MCF 10A (cell line): ENCODE measurements around the gene TRAF7. TPM values are rescaled to one million over a fixed set of nuclear protein-coding genes. Genes with fewer than 3 reads are reported as not detected.

Source experiments
- BruUV-seq: library from RNA; stranded (reverse); fragments of 400-500 nt; replicated peaks from 2 replicates; lab custom pipeline; 2021; lab: Mats Ljungman, UMichigan
- CTCF ChIA-PET: fragments of 300-600 bp; sonication (Branson Sonifier 250); formaldehyde crosslinking; extraction: SDS; loops from one replicate; lab custom pipeline; 2021; ENCODE audit warnings: antibody characterized with exemption, inconsistent platforms; lab: Yijun Ruan, JAX
- POLR2A ChIA-PET: fragments of 300-600, 350-650 bp; sonication (Branson Sonifier 250); formaldehyde crosslinking; extraction: SDS; loops from one replicate; lab custom pipeline; 2020; ENCODE audit warnings: antibody characterized with exemption, inconsistent platforms; lab: Yijun Ruan, JAX
- DNase-seq: peaks from one replicate; pipeline ENCODE4 v3.0.0-alpha.2; 2018; ENCODE audit not compliant: unreplicated experiment
- H3K27ac Mint-ChIP-seq: one replicate; pipeline ENCODE4 v1.8.0; 2022; ENCODE audit warnings: mild to moderate bottlenecking, low read depth, mixed read lengths; ENCODE audit not compliant: unreplicated experiment
- H3K27me3 Mint-ChIP-seq: one replicate; pipeline ENCODE4 v1.8.0; 2022; ENCODE audit warnings: mixed read lengths; ENCODE audit not compliant: insufficient read depth, unreplicated experiment
- H3K36me3 Mint-ChIP-seq: one replicate; pipeline ENCODE4 v1.8.0; 2022; ENCODE audit warnings: mild to moderate bottlenecking, moderate library complexity, mixed read lengths; ENCODE audit not compliant: insufficient read depth, unreplicated experiment
- H3K4me1 Mint-ChIP-seq: one replicate; pipeline ENCODE4 v1.8.0; 2022; ENCODE audit warnings: mixed read lengths; ENCODE audit not compliant: insufficient read depth, unreplicated experiment
- H3K4me3 Mint-ChIP-seq: one replicate; pipeline ENCODE4 v1.8.0; 2022; ENCODE audit warnings: mild to moderate bottlenecking, moderate library complexity, mixed read lengths; ENCODE audit not compliant: unreplicated experiment
- H3K9me3 Mint-ChIP-seq: one replicate; pipeline ENCODE4 v1.8.0; 2022; ENCODE audit warnings: mixed read lengths; ENCODE audit not compliant: unreplicated experiment
- CTCF ChIP-seq: fragments of 200-600 bp; IDR thresholded peaks from one replicate; pipeline ENCODE4 v1.8.0; 2022; ENCODE audit warnings: antibody characterized with exemption, mild to moderate bottlenecking; ENCODE audit not compliant: unreplicated experiment
- intact Hi-C: fragments of 100-400 bp; cut with micrococcal nuclease; formaldehyde crosslinking; loops from 2 replicates; pipeline ENCODE4 v1.14.1; 2022
- total RNA-seq: library from RNA; stranded (reverse); gene quantifications from 2 replicates; pipeline ENCODE4 v1.2.3, GENCODE V29; 2022

Gene TRAF7
- total RNA-seq, 1 experiment from 2014 or later = 98.6 TPM

- POLR2A ChIA-PET = interaction anchor here (0.9 kb wide), 1 partner anchor 10 kb away, joined by 3 read pairs; no protein-coding TSS in a partner anchor
- no peaks in the 10 kb centered on the region for H3K27me3 Mint-ChIP-seq
- peaks cover 5% of the 10 kb centered on the region for H3K4me1 Mint-ChIP-seq
- CTCF ChIA-PET = interaction anchor here (0.6 kb wide), 1 partner anchor 24 kb away, joined by 3 read pairs; no protein-coding TSS in a partner anchor
- intact Hi-C loops = no loop called here
- no peak overlapping the region for H3K27ac Mint-ChIP-seq
- no peak for TF ChIP-seq CTCF
- H3K36me3 Mint-ChIP-seq = peaks cover 13% of the 10 kb centered on the region
- BruUV-seq = no TSS peak
- no peaks in the 10 kb centered on the region for H3K9me3 Mint-ChIP-seq
- no peak overlapping the region for H3K4me3 Mint-ChIP-seq
- DNase-seq = no peak
These were observed 26.4 kb downstream of the TRAF7 start for GRCh38 chr16:2181952-2182351.

DNA sequence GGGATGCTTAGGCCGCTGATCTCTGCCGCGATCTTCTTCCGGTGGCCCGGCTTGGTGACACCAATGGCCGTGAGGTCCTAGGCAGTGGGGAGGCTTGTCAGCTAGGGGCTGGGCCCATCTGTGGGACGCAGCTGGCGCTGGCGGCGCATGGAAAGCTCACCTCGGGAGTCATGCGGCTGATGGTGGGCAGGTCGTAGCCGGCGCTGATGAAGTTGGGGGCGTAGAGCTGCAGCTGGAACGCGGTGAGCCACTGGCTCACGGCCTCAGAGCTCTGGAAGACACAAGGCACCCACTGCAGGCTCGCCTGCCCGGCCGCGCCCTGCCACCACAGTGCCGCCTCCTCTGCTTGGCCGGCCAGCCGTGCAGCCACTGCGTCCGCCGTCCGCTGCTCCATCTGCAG is 28.1 kb downstream of the TRAF7 start:
- POLR2A ChIA-PET = no interaction called here

GRCh38 chr16:2184346-2184745 is 28.8 kb downstream of the TRAF7 start:
- Mint-ChIP-seq H3K27ac (no peak overlapping the region), H3K9me3 (no peaks in the 10 kb centered on the region), H3K36me3 (peaks cover 3% of the 10 kb centered on the region), H3K4me3 (no peak overlapping the region), H3K4me1 (peaks cover 5% of the 10 kb centered on the region), H3K27me3 (no peaks in the 10 kb centered on the region)
- no peak for DNase-seq
- intact Hi-C loops = no loop called here
- ChIA-PET POLR2A (interaction anchor here (0.6 kb wide), 1 partner anchor 23 kb away, joined by 6 read pairs; no protein-coding TSS in a partner anchor), CTCF (interaction anchor here (1.2 kb wide), 1 partner anchor 11 kb away, joined by 4 read pairs; no protein-coding TSS in a partner anchor)
- BruUV-seq = no TSS peak
- no peak for TF ChIP-seq CTCF

More for the DNA sequence above, 28.1 kb downstream of the TRAF7 start:
- Mint-ChIP-seq H3K36me3 (peaks cover 5% of the 10 kb centered on the region), H3K4me3 (no peak overlapping the region), H3K9me3 (no peaks in the 10 kb centered on the region), H3K27me3 (no peaks in the 10 kb centered on the region), H3K27ac (no peak overlapping the region), H3K4me1 (peaks cover 5% of the 10 kb centered on the region)
- BruUV-seq = no TSS peak
- DNase-seq = no peak
- intact Hi-C loops = no loop called here
- no peak for TF ChIP-seq CTCF
- CTCF ChIA-PET = interaction anchor here (1.2 kb wide), 1 partner anchor 12 kb away, joined by 4 read pairs; no protein-coding TSS in a partner anchor

DNA sequence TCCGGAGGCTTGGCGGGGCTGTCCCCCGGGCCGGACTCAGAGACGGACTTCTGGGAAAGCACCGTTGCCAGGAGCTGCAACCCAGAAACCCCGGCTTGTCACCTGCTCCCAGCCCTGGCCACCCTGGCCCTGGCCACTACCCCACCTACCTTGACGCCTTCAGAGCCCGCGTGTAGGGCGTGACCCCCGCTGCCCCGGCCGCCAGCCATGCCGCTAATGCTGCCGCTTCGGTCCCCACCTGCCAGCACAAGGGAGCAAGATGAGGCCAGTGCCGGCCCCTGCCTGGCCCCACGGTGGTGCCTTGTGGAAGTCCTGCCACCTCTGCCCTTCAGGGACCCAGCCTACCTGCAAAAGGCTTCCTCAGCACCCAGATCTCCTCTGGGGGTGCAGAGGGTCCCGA is 29.4 kb downstream of the TRAF7 start:
- BruUV-seq = no TSS peak
- H3K9me3 Mint-ChIP-seq = no peaks in the 10 kb centered on the region
- H3K4me3 Mint-ChIP-seq = no peak overlapping the region
- H3K27me3 Mint-ChIP-seq = no peaks in the 10 kb centered on the region
- H3K27ac Mint-ChIP-seq = no peak overlapping the region
- POLR2A ChIA-PET = interaction anchor here (0.6 to 1.3 kb wide), 3 partner anchors 10 to 212 kb away, joined by 3 to 6 read pairs (median 3); no protein-coding TSS in a partner anchor
- peaks cover 5% of the 10 kb centered on the region for H3K4me1 Mint-ChIP-seq
- no peak for TF ChIP-seq CTCF
- H3K36me3 Mint-ChIP-seq = no peaks in the 10 kb centered on the region
- CTCF ChIA-PET = interaction anchor here (1.2 kb wide), 1 partner anchor 10 kb away, joined by 4 read pairs; no protein-coding TSS in a partner anchor
- intact Hi-C loops = no loop called here
- DNase-seq = no peak
